ENCODE results near the gene DDX41.

DDX41 gene

GRCh38 chr5:177472460-177473442 is 44.0 kb downstream of the DDX41 start:
- Histone ChIP-seq H3K4me1 (ENCODE audit: control insufficient read depth, insufficient read depth, low read length, poor library complexity, severe bottlenecking) (peaks cover 57% of the 10 kb centered on the region), H3K27ac (ENCODE audit: low read depth, low read length, severe bottlenecking) (peak overlapping the region; percentile 83), H3K9me3 (ENCODE audit: control insufficient read depth, low read length) (no peaks in the 10 kb centered on the region), H3K4me3 (ENCODE audit: extremely low read depth, insufficient read depth, low read length, poor library complexity, severe bottlenecking) (peak overlapping the region; percentile 81), H3K36me3 (ENCODE audit: control insufficient read depth, insufficient read depth, low read length) (peaks cover 44% of the 10 kb centered on the region)
- whole genome bisulfite sequencing, 2 experiments (ENCODE audit: insufficient coverage in 2 of 2) = 0% methylated on average over 35 to 52 of the region's 93 CpGs

- Histone ChIP-seq H3K9me3 (ENCODE audit: control insufficient read depth, low read length) (no peaks in the 10 kb centered on the region), H3K27ac (ENCODE audit: low read depth, low read length, severe bottlenecking) (peak overlapping the region; percentile 36)
- WGBS, 2 experiments (ENCODE audit: insufficient coverage in 2 of 2) = 69 to 72% methylated on average over 7 to 9 of the region's 14 CpGs
These were observed 45.0 kb downstream of the DDX41 start for GRCh38 chr5:177471610-177472356.

GRCh38 chr5:177470759-177471536 is 45.8 kb downstream of the DDX41 start:
- Histone ChIP-seq H3K36me3 (ENCODE audit: control insufficient read depth, insufficient read depth, low read length) (peaks cover 62% of the 10 kb centered on the region), H3K27ac (ENCODE audit: low read depth, low read length, severe bottlenecking) (no peak overlapping the region), H3K4me3 (ENCODE audit: extremely low read depth, insufficient read depth, low read length, poor library complexity, severe bottlenecking) (peak overlapping the region; percentile 81), H3K4me1 (ENCODE audit: control insufficient read depth, insufficient read depth, low read length, poor library complexity, severe bottlenecking) (peaks cover 57% of the 10 kb centered on the region), H3K9me3 (ENCODE audit: control insufficient read depth, low read length) (no peaks in the 10 kb centered on the region)
- 86 to 93% methylated on average over 6 to 9 of the region's 10 CpGs for WGBS, 2 experiments (ENCODE audit: insufficient coverage in 2 of 2)

More at GRCh38 chr5:177471610-177472356, 45.0 kb downstream of the DDX41 start:
- Histone ChIP-seq H3K36me3 (ENCODE audit: control insufficient read depth, insufficient read depth, low read length) (peaks cover 54% of the 10 kb centered on the region), H3K4me1 (ENCODE audit: control insufficient read depth, insufficient read depth, low read length, poor library complexity, severe bottlenecking) (peaks cover 57% of the 10 kb centered on the region), H3K4me3 (ENCODE audit: extremely low read depth, insufficient read depth, low read length, poor library complexity, severe bottlenecking) (peak overlapping the region; percentile 81)

DNA sequence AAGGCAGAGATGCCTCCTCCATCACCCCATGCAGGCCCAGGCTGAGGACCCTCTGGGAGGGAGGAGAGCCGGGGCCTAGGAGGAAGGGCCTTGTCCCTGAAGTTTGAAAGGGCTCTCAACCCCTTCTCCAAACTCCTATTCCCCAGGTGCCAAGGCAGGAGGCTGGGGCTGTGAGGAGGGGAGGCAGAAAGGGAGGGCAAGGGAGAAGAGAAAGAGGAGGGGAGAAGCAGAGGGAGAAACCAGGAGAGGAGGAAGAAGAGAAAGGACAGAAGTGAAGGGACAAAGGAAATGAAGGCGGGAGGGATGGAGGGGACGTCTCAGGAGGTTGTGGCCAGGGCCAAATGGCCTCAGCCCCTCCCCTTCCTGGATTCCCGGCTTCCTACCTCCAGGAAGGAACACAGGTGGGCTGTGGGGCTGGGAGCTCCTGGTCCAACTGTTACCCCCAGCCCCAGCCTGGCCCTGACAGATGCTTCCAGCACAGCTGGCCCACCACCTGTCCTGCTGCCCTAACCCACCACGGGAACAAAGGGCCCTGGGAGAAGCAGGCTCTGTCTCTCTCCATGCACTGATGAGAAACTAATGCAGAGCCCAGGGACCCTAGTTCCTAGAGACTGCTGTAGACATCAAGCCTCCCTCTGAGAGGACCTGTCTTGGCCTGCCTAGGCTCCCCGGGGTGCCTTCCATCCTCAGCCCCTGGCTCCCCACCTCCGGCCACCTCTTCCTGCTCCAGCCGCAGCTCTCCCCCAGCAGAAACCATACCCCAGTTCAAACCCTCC is 46.8 kb downstream of the DDX41 start:
- WGBS, 2 experiments (ENCODE audit: insufficient coverage in 2 of 2) = 80 to 94% methylated on average over 4 to 6 of the region's 8 CpGs

GRCh38 chr5:177468685-177469628 is 47.8 kb downstream of the DDX41 start:
- Histone ChIP-seq H3K4me3 (ENCODE audit: extremely low read depth, insufficient read depth, low read length, poor library complexity, severe bottlenecking) (no peak overlapping the region), H3K9me3 (ENCODE audit: control insufficient read depth, low read length) (no peaks in the 10 kb centered on the region), H3K27ac (ENCODE audit: low read depth, low read length, severe bottlenecking) (peak overlapping the region; percentile 53), H3K36me3 (ENCODE audit: control insufficient read depth, insufficient read depth, low read length) (peaks cover 76% of the 10 kb centered on the region), H3K4me1 (ENCODE audit: control insufficient read depth, insufficient read depth, low read length, poor library complexity, severe bottlenecking) (peaks cover 41% of the 10 kb centered on the region)
- WGBS, 2 experiments (ENCODE audit: insufficient coverage in 2 of 2) = 60 to 61% methylated on average over 18 to 22 of the region's 25 CpGs

More for the DNA sequence above, 46.8 kb downstream of the DDX41 start:
- Histone ChIP-seq H3K4me3 (ENCODE audit: extremely low read depth, insufficient read depth, low read length, poor library complexity, severe bottlenecking) (no peak overlapping the region), H3K9me3 (ENCODE audit: control insufficient read depth, low read length) (no peaks in the 10 kb centered on the region), H3K4me1 (ENCODE audit: control insufficient read depth, insufficient read depth, low read length, poor library complexity, severe bottlenecking) (peaks cover 50% of the 10 kb centered on the region), H3K36me3 (ENCODE audit: control insufficient read depth, insufficient read depth, low read length) (peaks cover 72% of the 10 kb centered on the region), H3K27ac (ENCODE audit: low read depth, low read length, severe bottlenecking) (peak overlapping the region; percentile 53)

- Histone ChIP-seq H3K27ac (ENCODE audit: low read depth, low read length, severe bottlenecking) (peak overlapping the region; percentile 45), H3K36me3 (ENCODE audit: control insufficient read depth, insufficient read depth, low read length) (peaks cover 82% of the 10 kb centered on the region), H3K9me3 (ENCODE audit: control insufficient read depth, low read length) (no peaks in the 10 kb centered on the region), H3K4me3 (ENCODE audit: extremely low read depth, insufficient read depth, low read length, poor library complexity, severe bottlenecking) (no peak overlapping the region), H3K4me1 (ENCODE audit: control insufficient read depth, insufficient read depth, low read length, poor library complexity, severe bottlenecking) (peaks cover 40% of the 10 kb centered on the region)
- 67 to 71% methylated on average over 1 of the region's 2 CpGs for WGBS, 2 experiments (ENCODE audit: insufficient coverage in 2 of 2)
These were observed 48.5 kb downstream of the DDX41 start for GRCh38 chr5:177468329-177468684.

- peaks cover 90% of the 10 kb centered on the region for H3K36me3 ChIP-seq (ENCODE audit: control insufficient read depth, insufficient read depth, low read length)
These were observed 49.3 kb downstream of the DDX41 start for GRCh38 chr5:177467436-177467835.

DNA sequence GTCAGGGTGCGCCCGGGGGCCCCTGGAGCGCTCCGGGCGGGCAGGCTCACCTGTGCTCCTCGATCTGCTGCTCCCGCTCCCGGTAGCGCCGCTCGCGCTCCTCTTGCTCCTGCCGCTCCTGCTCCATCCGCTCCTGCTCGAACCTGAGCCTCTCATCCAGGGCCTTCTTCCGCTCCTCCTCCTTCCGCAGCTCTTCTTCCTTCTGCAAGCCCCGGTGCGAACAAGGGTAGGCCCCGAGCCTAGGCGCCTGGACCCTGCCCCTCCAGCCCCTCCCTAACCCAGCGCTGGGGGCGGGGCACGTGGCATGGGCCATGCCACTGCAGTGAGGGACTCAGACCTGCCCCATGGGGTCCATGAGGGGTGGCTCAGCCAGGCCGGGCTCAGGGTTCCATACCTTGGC is 49.9 kb downstream of the DDX41 start:
- Histone ChIP-seq H3K27ac (ENCODE audit: low read depth, low read length, severe bottlenecking) (no peak overlapping the region), H3K4me3 (ENCODE audit: extremely low read depth, insufficient read depth, low read length, poor library complexity, severe bottlenecking) (no peak overlapping the region), H3K4me1 (ENCODE audit: control insufficient read depth, insufficient read depth, low read length, poor library complexity, severe bottlenecking) (peaks cover 36% of the 10 kb centered on the region), H3K9me3 (ENCODE audit: control insufficient read depth, low read length) (no peaks in the 10 kb centered on the region), H3K36me3 (ENCODE audit: control insufficient read depth, insufficient read depth, low read length) (peaks cover 93% of the 10 kb centered on the region)
- 96 to 98% methylated on average over 19 to 23 of the region's 25 CpGs for WGBS, 2 experiments (ENCODE audit: insufficient coverage in 2 of 2)

More at GRCh38 chr5:177467436-177467835, 49.3 kb downstream of the DDX41 start:
- H3K9me3 ChIP-seq (ENCODE audit: control insufficient read depth, low read length) = no peaks in the 10 kb centered on the region
- WGBS, 2 experiments (ENCODE audit: insufficient coverage in 2 of 2) = 93 to 96% methylated on average over 29 to 30 of the region's 31 CpGs
- H3K4me3 ChIP-seq (ENCODE audit: extremely low read depth, insufficient read depth, low read length, poor library complexity, severe bottlenecking) = no peak overlapping the region
- no peak overlapping the region for H3K27ac ChIP-seq (ENCODE audit: low read depth, low read length, severe bottlenecking)
- peaks cover 40% of the 10 kb centered on the region for H3K4me1 ChIP-seq (ENCODE audit: control insufficient read depth, insufficient read depth, low read length, poor library complexity, severe bottlenecking)

DNA sequence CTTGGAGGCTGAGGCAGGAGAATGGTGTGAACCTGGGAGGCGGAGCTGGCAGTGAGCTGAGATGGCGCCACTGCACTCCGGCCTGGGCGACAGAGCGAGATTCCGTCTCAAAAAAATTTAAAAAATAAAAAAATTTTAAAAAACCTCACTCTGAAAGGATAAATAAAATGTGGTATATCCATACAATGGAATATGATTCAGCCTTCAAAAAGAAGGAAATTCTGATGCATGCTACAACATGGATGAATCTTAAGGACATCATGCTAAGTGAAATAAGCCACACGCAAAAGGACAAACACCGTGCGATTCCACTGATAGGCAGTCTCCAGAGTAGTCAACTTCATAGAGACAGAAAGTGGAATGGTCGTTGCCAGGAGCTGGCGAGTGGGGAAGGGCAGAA is 51.7 kb downstream of the DDX41 start:
- no peaks in the 10 kb centered on the region for H3K9me3 ChIP-seq (ENCODE audit: control insufficient read depth, low read length)
- 83 to 87% methylated on average over 6 to 7 of the region's 11 CpGs for WGBS, 2 experiments (ENCODE audit: insufficient coverage in 2 of 2)
- no peak overlapping the region for H3K4me3 ChIP-seq (ENCODE audit: extremely low read depth, insufficient read depth, low read length, poor library complexity, severe bottlenecking)
- H3K27ac ChIP-seq (ENCODE audit: low read depth, low read length, severe bottlenecking) = no peak overlapping the region
- peaks cover 91% of the 10 kb centered on the region for H3K36me3 ChIP-seq (ENCODE audit: control insufficient read depth, insufficient read depth, low read length)
- peaks cover 19% of the 10 kb centered on the region for H3K4me1 ChIP-seq (ENCODE audit: control insufficient read depth, insufficient read depth, low read length, poor library complexity, severe bottlenecking)

Measured in mesodermal cell (in vitro differentiated cells).